ENCODE results near the gene TMEM132D.

Gene TMEM132D

DNA sequence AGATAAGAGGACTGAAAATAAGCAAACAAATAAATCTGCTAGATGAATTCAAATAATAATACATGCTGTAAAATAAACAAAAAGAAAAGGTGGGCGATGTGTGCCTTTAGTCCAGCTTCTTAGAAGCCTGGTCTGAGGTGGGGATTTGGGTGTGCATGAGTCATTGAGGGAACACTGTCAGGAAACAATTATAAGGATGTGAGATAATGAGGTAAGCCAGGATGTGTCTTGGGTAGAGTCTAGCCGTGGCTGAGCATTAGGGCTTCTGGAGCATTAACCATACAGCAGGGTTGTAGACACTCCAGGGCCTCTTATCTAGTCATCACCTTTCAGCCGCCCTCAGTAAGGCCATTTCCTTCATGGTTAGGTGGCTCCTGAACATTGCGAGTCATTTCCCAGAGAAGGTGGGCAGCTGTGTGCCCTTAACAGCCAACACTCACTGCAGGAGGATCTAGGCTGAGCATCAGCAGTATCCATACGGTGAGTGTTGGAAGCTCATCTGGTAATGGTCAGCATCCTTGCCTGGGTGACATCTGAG lies 645.0 kb downstream of the TMEM132D start:
- no peak for DNase-seq (ENCODE audit: extremely low read depth, low read depth)
- TF ChIP-seq, protein P1, sequence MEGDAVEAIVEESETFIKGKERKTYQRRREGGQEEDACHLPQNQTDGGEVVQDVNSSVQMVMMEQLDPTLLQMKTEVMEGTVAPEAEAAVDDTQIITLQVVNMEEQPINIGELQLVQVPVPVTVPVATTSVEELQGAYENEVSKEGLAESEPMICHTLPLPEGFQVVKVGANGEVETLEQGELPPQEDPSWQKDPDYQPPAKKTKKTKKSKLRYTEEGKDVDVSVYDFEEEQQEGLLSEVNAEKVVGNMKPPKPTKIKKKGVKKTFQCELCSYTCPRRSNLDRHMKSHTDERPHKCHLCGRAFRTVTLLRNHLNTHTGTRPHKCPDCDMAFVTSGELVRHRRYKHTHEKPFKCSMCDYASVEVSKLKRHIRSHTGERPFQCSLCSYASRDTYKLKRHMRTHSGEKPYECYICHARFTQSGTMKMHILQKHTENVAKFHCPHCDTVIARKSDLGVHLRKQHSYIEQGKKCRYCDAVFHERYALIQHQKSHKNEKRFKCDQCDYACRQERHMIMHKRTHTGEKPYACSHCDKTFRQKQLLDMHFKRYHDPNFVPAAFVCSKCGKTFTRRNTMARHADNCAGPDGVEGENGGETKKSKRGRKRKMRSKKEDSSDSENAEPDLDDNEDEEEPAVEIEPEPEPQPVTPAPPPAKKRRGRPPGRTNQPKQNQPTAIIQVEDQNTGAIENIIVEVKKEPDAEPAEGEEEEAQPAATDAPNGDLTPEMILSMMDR (IDR thresholded peaks at IDR 0.05; ENCODE audit: low read depth, low read length): no peak

DNA sequence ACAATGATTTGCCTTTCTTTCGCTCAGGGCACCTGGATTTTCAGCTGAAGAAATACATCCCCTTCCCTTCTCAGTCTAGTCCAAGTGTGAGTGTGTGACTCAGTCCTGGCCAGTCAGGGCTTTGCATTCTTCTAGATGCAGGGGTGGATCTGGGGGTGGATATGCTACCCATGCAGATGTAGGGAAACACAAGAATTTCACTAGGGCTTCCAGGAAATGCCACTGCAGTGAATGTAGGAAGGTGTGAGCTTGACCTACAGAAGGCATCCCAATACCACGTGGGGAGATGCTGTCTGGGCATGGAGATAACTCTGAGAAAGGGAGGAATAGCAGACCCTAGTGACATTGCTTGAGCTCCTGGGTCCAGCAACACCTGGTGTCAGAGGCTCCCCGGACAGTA lies 646.3 kb downstream of the TMEM132D start:
- DNase-seq (ENCODE audit: extremely low read depth, low read depth): no peak
- TF ChIP-seq, protein P1 (IDR thresholded peaks at IDR 0.05; ENCODE audit: low read depth, low read length): no peak

DNA sequence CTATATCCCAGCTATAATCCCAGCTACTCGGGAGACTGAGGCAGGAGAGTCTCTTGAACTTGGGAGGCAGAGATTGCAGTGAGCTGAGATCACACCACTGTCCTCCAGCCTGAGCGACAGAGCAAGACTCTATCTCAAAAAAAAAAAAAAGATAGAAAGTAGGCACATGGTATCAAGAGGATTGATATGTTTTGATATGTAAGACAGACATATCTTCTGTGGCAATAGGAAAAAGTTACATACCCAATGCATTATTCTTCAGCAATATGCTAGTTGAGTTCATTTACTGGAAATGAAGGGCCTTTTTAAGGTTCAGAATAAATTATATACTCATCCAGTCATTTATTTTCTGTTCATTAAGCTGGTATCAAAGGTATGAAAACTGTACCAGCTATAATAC lies 657.2 kb downstream of the TMEM132D start:
- TF ChIP-seq, protein P1 (IDR thresholded peaks at IDR 0.05; ENCODE audit: low read depth, low read length): no peak
- DNase-seq (ENCODE audit: extremely low read depth, low read depth): no peak

DNA sequence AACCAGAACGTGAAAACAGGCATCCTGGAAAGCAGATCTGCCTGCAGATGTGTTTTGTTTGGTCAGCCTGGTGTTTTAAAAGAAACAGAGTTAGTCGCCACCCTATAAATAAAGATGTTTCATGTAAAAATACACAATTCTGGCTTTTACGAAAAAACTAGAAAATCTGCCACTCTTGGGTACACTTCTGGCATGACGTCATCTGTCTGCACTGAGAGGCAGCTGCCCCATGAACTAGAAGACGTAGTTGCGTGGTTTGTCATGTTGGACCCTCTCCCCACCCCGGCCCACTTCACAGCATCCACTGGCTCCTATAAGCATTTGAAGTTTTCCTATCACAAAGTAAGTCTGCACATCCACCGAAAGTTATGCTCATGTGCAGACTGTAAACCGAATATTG lies 658.1 kb downstream of the TMEM132D start:
- DNase-seq (ENCODE audit: extremely low read depth, low read depth): no peak
- TF ChIP-seq, protein P1 (IDR thresholded peaks at IDR 0.05; ENCODE audit: low read depth, low read length): no peak

DNA sequence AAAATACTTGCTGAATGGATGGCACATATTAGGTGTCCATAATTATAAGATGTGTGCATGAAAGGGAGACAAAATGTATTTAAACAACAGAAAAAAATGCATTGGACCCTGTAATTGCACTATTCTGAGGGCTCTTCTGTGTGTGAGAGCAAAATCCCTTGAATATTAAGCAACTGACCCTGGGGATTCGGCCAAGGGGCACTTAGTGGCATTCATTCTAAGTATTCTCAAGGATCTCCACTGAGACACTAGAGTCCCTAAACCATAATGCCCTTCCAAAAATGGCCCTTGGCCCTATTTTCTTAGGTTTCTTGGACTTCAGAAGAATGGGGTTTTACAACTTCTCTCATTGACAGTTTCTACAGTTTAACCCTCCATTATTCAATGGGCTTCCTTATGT lies 662.0 kb downstream of the TMEM132D start:
- DNase-seq (ENCODE audit: extremely low read depth, low read depth): no peak
- TF ChIP-seq, protein P1 (IDR thresholded peaks at IDR 0.05; ENCODE audit: low read depth, low read length): no peak

DNA sequence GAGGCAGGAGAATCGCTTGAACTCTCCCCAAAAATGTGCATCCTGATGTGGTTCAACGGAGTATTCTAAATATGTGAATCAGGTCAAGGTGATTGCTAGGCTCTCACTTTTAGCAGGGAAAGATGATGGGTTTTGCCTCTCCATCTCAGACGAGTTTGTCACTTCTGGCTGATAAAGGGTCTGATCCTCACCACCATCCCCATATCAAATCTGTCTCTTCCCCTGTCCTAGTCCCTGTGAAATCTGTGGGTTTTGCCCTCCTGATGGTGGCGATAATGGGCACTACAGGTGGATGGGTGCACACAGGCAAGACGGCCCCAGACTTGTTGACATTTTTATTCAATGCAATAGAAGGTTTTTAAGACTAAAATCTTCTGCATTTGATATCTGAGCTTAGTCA lies 665.9 kb downstream of the TMEM132D start:
- no peak for DNase-seq (ENCODE audit: extremely low read depth, low read depth)
- TF ChIP-seq, protein P1 (IDR thresholded peaks at IDR 0.05; ENCODE audit: low read depth, low read length): no peak

DNA sequence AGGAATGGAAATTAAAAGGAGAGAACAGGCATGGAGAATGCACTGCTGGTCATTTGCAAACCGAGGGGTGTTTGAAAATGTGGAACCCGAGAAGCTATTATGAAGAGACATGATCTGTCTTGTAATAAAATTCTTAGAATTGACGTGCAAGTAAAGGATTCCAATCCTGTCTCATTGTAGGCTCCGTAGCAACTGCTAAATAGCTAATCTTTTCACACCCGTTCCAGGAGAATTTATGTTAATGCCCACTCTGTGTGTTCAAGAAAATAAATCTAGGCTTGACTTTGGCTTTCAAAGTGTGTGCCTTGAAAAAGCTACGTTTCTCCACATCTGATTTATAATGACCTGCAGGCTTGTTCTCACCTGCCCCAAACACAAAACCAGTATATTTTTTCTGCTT lies 669.6 kb downstream of the TMEM132D start:
- TF ChIP-seq, protein P1 (IDR thresholded peaks at IDR 0.05; ENCODE audit: low read depth, low read length): no peak
- no peak for DNase-seq (ENCODE audit: extremely low read depth, low read depth)
